Activated naive CD8-positive, alpha-beta T cell treated with anti-CD3 and anti-CD28 coated beads for 36 hours (primary cell): ENCODE measurements around the gene LRBA. TPM values are rescaled to one million over a fixed set of nuclear protein-coding genes. Genes with fewer than 3 reads are reported as not detected.

ENCODE experiments used
- DNase-seq: peaks from one replicate; pipeline ENCODE4 v3.0.0; 2021
- H3K27ac Mint-ChIP-seq: one replicate; pipeline ENCODE4 v1.8.0; 2022; ENCODE audit warnings: mild to moderate bottlenecking, moderate library complexity, mixed read lengths
- H3K27me3 Mint-ChIP-seq: one replicate; pipeline ENCODE4 v1.8.0; 2022; ENCODE audit warnings: mild to moderate bottlenecking, mixed read lengths
- H3K36me3 Mint-ChIP-seq: one replicate; pipeline ENCODE4 v1.8.0; 2021; ENCODE audit warnings: mild to moderate bottlenecking, mixed read lengths
- H3K4me1 Mint-ChIP-seq: one replicate; pipeline ENCODE4 v1.8.0; 2021; ENCODE audit warnings: mixed read lengths
- H3K4me3 Mint-ChIP-seq: one replicate; pipeline ENCODE4 v1.8.0; 2022; ENCODE audit warnings: mild to moderate bottlenecking, moderate library complexity, mixed read lengths
- H3K9me3 Mint-ChIP-seq: one replicate; pipeline ENCODE4 v1.8.0; 2022; ENCODE audit warnings: mixed read lengths
- total RNA-seq, 2 experiments: library from RNA; stranded (reverse); gene quantifications; one replicate each; pipeline ENCODE4 v1.2.3, GENCODE V29; 2021

The LRBA gene
- total RNA-seq, 2 experiments from 2014 or later = 52.5 to 61.2 TPM

DNA sequence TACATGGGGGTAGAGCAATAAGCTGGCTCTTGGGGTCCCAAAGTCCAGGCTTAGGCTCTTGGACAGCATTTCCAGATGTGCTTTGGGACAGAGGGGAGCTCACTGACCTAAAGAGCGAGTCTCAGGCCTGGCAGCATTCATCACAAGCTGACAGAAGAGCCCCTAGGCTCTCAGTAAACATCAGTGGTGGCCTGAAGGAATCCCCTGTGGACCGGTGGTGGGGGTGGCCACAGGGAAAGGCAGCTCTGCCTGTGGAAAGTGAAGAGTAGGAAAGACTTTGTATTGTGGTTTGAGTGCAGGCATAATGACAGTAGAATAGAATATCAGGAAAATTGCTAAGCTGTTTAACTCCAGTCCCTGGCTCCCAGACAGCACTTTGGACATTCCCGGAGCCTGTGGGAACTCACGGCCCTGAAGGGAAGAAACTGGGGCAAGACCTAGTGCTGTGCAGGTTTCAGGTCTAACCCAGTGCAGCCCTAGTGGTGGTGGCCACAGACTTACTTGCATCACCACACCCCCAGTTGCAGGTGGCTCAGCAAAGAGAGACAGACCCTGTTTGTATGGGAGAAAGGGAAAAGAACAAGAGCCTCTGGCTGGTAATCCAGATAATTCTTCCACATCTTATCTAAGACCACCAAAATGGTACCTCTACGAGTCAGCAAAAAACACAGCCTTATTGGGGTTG, 291.2 kb downstream of the LRBA start:
- no peak for DNase-seq
- no peaks in the 10 kb centered on the region for H3K4me1 Mint-ChIP-seq
- peaks cover 62% of the 10 kb centered on the region for H3K36me3 Mint-ChIP-seq
- peaks cover 16% of the 10 kb centered on the region for H3K9me3 Mint-ChIP-seq
- no peak overlapping the region for H3K4me3 Mint-ChIP-seq
- H3K27ac Mint-ChIP-seq = no peak overlapping the region
- H3K27me3 Mint-ChIP-seq = no peaks in the 10 kb centered on the region

- H3K27ac Mint-ChIP-seq = no peak overlapping the region
- peaks cover 12% of the 10 kb centered on the region for H3K9me3 Mint-ChIP-seq
- no peaks in the 10 kb centered on the region for H3K27me3 Mint-ChIP-seq
- H3K4me3 Mint-ChIP-seq = no peak overlapping the region
- peaks cover 55% of the 10 kb centered on the region for H3K36me3 Mint-ChIP-seq
- H3K4me1 Mint-ChIP-seq = no peaks in the 10 kb centered on the region
- no peak for DNase-seq
These were observed 292.1 kb downstream of the LRBA start for GRCh38 chr4:150722908-150723362.

GRCh38 chr4:150720973-150721518, 294.0 kb downstream of the LRBA start:
- DNase-seq = no peak
- Mint-ChIP-seq H3K36me3 (peaks cover 37% of the 10 kb centered on the region), H3K4me1 (no peaks in the 10 kb centered on the region), H3K9me3 (peaks cover 4% of the 10 kb centered on the region), H3K27ac (no peak overlapping the region), H3K4me3 (no peak overlapping the region), H3K27me3 (no peaks in the 10 kb centered on the region)

- H3K4me3 Mint-ChIP-seq = no peak overlapping the region
- H3K36me3 Mint-ChIP-seq = peaks cover 17% of the 10 kb centered on the region
- H3K4me1 Mint-ChIP-seq = no peaks in the 10 kb centered on the region
- H3K27ac Mint-ChIP-seq = no peak overlapping the region
- H3K27me3 Mint-ChIP-seq = no peaks in the 10 kb centered on the region
- no peak for DNase-seq
- no peaks in the 10 kb centered on the region for H3K9me3 Mint-ChIP-seq
These were observed 297.1 kb downstream of the LRBA start for GRCh38 chr4:150717952-150718351.

GRCh38 chr4:150714462-150715438, 300.3 kb downstream of the LRBA start:
- Mint-ChIP-seq H3K4me3 (no peak overlapping the region), H3K27ac (no peak overlapping the region), H3K27me3 (no peaks in the 10 kb centered on the region), H3K9me3 (no peaks in the 10 kb centered on the region), H3K4me1 (peaks cover under 1% of the 10 kb centered on the region), H3K36me3 (peaks cover 11% of the 10 kb centered on the region)
- DNase-seq = no peak

DNA sequence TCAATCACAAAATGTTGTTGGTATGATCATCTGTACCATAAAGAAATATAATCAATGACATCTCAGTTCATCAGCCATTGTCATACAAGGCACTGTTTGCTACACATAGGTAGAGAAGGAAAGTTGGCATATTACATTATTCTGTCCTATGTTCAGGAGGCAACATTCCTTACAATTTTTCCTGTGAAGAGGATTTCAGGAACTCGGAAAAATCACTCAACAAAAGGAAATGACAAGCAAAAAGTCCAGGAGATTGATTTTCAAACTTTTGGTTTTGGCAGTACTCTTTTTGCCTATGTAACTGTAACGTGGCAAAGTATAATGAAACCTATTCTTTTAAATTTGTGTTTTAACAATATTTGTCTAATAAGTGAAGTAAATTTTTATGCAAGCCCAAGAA, 301.8 kb downstream of the LRBA start:
- peaks cover 9% of the 10 kb centered on the region for H3K36me3 Mint-ChIP-seq
- H3K4me1 Mint-ChIP-seq = peaks cover 2% of the 10 kb centered on the region
- no peaks in the 10 kb centered on the region for H3K9me3 Mint-ChIP-seq
- no peak for DNase-seq
- no peak overlapping the region for H3K4me3 Mint-ChIP-seq
- H3K27me3 Mint-ChIP-seq = no peaks in the 10 kb centered on the region
- H3K27ac Mint-ChIP-seq = no peak overlapping the region

DNA sequence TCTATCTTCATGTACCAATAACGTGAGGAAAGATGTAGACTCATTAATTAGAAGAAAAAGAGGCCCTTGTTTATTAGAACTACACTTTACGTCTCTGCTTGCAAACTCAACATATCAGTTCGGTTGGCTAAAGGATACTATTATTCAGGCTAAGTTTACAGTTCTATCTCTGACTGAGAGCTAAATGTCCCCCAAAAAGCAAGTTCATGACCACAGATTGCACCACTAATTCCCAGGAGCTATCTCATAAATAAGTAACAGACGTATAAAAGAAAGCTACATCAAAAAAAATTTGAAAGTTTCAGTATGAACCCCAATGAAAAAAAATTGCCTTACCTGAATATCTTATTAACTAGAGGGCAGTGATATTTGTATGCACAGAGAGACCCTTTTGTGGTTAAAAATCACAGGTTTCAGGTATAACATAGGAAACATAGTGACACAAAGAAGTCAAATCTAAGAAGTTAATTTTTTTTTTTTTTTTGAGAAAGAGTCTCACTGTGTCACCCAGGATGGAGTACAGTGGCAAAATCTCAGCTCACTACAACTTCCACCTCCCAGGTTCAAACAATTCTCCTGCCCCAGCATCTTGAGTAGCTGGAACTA, 304.2 kb downstream of the LRBA start:
- H3K9me3 Mint-ChIP-seq = no peaks in the 10 kb centered on the region
- no peaks in the 10 kb centered on the region for H3K27me3 Mint-ChIP-seq
- DNase-seq = no peak
- no peak overlapping the region for H3K4me3 Mint-ChIP-seq
- H3K4me1 Mint-ChIP-seq = peaks cover 4% of the 10 kb centered on the region
- H3K36me3 Mint-ChIP-seq = peaks cover 9% of the 10 kb centered on the region
- no peak overlapping the region for H3K27ac Mint-ChIP-seq

- Mint-ChIP-seq H3K27ac (no peak overlapping the region), H3K27me3 (no peaks in the 10 kb centered on the region), H3K4me3 (no peak overlapping the region), H3K4me1 (peaks cover 6% of the 10 kb centered on the region), H3K36me3 (peaks cover 9% of the 10 kb centered on the region), H3K9me3 (no peaks in the 10 kb centered on the region)
- no peak for DNase-seq
These were observed 307.1 kb downstream of the LRBA start for GRCh38 chr4:150708004-150708403.

DNA sequence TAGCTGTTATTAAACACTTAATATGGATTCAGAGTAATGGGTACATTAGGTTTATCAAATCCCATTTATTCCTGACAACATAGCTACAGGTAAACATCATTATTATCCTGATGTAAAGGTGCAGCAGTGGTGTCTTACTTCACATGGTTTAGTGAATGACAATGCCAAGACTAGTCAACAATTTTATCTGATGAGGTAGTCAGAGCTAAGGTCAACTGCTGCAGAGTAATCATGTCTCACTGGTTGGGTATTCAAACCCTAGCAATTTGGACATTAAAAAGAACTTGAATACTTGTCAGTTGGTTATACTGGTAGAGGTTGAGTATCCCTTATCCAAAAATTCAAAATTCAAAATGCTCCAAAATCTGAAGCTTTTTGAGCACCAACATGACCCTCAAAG, 315.5 kb downstream of the LRBA start:
- Mint-ChIP-seq H3K4me3 (no peak overlapping the region), H3K4me1 (no peaks in the 10 kb centered on the region), H3K27ac (no peak overlapping the region), H3K9me3 (no peaks in the 10 kb centered on the region), H3K27me3 (no peaks in the 10 kb centered on the region), H3K36me3 (peaks cover 7% of the 10 kb centered on the region)
- no peak for DNase-seq

DNA sequence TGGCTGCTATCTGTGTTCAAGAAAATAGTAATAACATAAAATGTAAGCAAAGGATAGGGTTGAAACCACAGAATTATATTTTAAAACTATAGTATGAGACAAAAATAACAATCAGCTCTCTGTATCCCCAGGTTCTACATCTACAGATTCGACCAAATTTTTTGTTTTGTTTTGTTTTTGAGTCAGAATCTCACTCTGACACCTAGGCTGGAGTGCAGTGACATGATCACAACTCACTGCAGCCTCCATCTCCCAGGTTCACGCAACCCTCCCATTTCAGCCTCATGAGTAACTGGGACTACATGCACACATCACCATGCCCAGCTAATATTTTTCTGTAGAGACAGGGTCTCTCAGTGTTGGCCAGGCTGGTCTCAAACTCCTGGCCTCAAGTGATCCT, 319.9 kb downstream of the LRBA start:
- Mint-ChIP-seq H3K9me3 (peaks cover 1% of the 10 kb centered on the region), H3K27me3 (no peaks in the 10 kb centered on the region), H3K27ac (no peak overlapping the region), H3K4me1 (peaks cover 2% of the 10 kb centered on the region), H3K4me3 (no peak overlapping the region), H3K36me3 (peaks cover 18% of the 10 kb centered on the region)
- no peak for DNase-seq

GRCh38 chr4:150694438-150694837, 320.6 kb downstream of the LRBA start:
- Mint-ChIP-seq H3K36me3 (peaks cover 22% of the 10 kb centered on the region), H3K27me3 (no peaks in the 10 kb centered on the region), H3K4me1 (peaks cover 2% of the 10 kb centered on the region), H3K27ac (no peak overlapping the region), H3K9me3 (peaks cover 1% of the 10 kb centered on the region), H3K4me3 (no peak overlapping the region)
- no peak for DNase-seq

DNA sequence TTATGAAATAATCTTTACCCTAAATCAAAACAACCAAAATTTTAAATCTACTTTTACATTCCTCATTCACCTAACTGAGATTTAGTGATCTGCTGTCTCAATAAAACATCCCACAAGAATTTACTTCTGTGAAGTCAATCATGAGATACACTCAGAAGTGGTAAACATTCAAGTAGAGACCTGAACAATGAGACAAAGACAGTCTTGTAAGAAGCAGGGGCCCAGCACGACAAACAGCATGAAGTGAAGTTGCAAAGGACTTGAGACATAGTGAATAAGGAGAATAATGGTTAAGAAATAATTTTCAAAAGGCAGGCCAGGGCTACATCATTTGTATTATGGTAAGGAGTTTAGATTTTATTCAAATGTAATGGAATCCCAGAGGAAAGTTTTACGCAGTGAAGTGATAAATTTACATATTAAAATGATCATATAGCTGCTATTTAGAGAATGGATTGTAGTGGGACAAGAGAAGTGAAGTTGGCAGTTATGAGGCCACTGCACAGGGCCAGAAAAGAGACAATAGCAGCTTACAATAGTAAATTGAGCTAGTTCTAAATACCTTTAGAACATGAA, 331.2 kb downstream of the LRBA start:
- no peaks in the 10 kb centered on the region for H3K27me3 Mint-ChIP-seq
- H3K4me3 Mint-ChIP-seq = no peak overlapping the region
- H3K4me1 Mint-ChIP-seq = no peaks in the 10 kb centered on the region
- no peaks in the 10 kb centered on the region for H3K9me3 Mint-ChIP-seq
- DNase-seq = no peak
- peaks cover 27% of the 10 kb centered on the region for H3K36me3 Mint-ChIP-seq
- no peak overlapping the region for H3K27ac Mint-ChIP-seq

- no peak for DNase-seq
- Mint-ChIP-seq H3K27ac (no peak overlapping the region), H3K4me1 (no peaks in the 10 kb centered on the region), H3K36me3 (peaks cover 22% of the 10 kb centered on the region), H3K9me3 (no peaks in the 10 kb centered on the region), H3K4me3 (no peak overlapping the region), H3K27me3 (no peaks in the 10 kb centered on the region)
These were observed 333.0 kb downstream of the LRBA start for GRCh38 chr4:150682126-150682525.

DNA sequence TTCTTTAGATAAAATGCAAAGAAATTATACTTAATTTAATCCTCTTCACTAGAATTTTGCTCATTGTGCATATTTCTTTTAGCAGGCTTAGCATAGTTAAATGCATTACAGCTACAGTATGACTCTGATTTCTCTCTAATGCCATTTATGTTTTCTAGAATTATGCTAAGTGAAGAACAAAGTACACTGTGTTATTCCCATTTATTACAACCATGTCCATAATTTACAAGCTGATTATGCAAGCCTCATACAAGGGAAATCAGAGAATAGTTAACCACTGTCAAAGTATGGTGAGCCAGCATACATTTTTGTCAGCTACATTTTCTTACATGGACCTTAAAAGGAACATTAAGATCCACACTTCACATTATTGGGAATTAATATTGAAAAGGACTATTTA, 334.0 kb downstream of the LRBA start:
- H3K9me3 Mint-ChIP-seq = no peaks in the 10 kb centered on the region

DNA sequence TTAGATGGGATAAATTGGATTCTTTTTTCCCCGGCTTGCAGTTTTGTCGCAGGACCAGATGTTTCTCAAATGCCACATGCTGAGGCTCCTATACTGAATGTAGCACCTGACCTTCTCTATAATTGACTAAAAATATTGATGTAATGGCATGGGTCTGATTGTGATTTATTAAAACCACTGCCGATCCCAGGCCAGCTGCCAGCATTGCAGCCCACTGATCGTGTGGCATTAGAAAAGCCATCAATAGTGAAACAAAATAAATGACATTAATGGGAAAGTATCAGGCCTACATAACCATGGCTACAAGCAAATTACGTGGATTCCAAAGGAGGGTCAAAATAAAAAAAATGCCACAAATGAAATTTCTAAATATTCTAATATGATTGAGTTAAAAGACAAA, 334.4 kb downstream of the LRBA start:
- no peak for DNase-seq
- H3K27ac Mint-ChIP-seq = no peak overlapping the region
- H3K4me1 Mint-ChIP-seq = no peaks in the 10 kb centered on the region
- H3K36me3 Mint-ChIP-seq = peaks cover 22% of the 10 kb centered on the region
- no peak overlapping the region for H3K4me3 Mint-ChIP-seq
- no peaks in the 10 kb centered on the region for H3K27me3 Mint-ChIP-seq
- no peaks in the 10 kb centered on the region for H3K9me3 Mint-ChIP-seq

More for the DNA sequence above, 334.0 kb downstream of the LRBA start:
- Mint-ChIP-seq H3K4me1 (no peaks in the 10 kb centered on the region), H3K27ac (no peak overlapping the region), H3K4me3 (no peak overlapping the region), H3K27me3 (no peaks in the 10 kb centered on the region), H3K36me3 (peaks cover 24% of the 10 kb centered on the region)
- DNase-seq = no peak
